C4-2B (cell line): ENCODE data around the gene TFB1M.

Source experiments
- ZFX ChIP-seq: fragments of 450-650 bp; IDR thresholded peaks from 2 replicates; pipeline ENCODE4 v1.6.1; 2017
- TF ChIP-seq, protein P1 (sequence below): fragments of 450-650 bp; conservative IDR thresholded peaks from 2 replicates; pipeline ENCODE4 v1.5.1; 2017; ENCODE audit warnings: mild to moderate bottlenecking

DNA sequence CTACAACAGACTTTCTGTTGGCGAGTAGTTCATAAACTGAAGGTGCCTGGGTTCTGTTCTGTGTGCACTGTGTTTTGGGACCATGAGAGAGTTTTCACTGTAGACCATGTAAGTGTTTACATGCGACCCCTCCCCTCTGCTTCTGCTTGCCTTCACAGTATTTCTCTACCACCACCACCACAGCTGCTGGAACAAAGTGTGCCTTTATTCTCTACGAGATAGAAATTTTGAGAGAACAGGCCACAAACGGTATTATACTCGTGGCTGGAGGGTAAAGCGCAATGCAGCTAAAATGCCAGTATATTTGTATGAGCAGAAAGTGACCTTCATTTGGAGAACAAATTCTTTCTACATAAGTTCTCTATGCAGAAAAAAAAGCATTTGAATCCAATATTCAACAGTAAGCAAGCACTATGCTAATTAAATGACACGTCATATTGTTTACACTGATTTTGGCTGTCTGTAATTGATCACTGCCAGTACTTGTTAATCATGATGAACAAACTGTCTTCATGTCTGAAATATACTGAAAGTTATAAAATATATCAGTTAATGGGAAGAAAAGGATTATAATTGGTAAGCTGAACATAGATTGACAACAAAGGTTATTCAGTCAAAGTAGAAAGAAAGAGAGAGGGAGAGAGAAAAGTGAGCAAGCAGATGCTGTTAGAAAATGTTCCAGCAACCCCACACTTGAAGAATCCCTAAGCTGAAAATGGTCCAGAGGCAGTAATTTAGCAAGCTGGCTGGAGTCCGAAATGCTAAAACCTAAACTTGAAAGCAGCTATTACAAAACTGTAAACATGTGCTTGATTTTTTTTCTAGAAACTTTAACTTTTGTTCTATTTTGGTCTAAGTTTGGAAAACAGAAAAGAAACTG, 41.7 kb downstream of the TFB1M start:
- TF ChIP-seq, protein P1, sequence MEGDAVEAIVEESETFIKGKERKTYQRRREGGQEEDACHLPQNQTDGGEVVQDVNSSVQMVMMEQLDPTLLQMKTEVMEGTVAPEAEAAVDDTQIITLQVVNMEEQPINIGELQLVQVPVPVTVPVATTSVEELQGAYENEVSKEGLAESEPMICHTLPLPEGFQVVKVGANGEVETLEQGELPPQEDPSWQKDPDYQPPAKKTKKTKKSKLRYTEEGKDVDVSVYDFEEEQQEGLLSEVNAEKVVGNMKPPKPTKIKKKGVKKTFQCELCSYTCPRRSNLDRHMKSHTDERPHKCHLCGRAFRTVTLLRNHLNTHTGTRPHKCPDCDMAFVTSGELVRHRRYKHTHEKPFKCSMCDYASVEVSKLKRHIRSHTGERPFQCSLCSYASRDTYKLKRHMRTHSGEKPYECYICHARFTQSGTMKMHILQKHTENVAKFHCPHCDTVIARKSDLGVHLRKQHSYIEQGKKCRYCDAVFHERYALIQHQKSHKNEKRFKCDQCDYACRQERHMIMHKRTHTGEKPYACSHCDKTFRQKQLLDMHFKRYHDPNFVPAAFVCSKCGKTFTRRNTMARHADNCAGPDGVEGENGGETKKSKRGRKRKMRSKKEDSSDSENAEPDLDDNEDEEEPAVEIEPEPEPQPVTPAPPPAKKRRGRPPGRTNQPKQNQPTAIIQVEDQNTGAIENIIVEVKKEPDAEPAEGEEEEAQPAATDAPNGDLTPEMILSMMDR = no peak
- no peak for TF ChIP-seq ZFX
